ENCODE data around the gene GNAS. TPM values are rescaled to one million over a fixed set of nuclear protein-coding genes. Genes with fewer than 3 reads are reported as not detected.

GNAS gene
- 521 to 1,373 TPM (median 560 TPM) in 3 replicates for polyA plus RNA-seq
- polyA plus RNA-seq (2011; ENCODE audit: low read depth) = 345 TPM
- 1,324 and 1,529 TPM in 2 replicates for polyA plus RNA-seq (2011; cell fraction: cytosol; rRNA removed)
- polyA plus RNA-seq (2011; cell fraction: nucleus; rRNA removed) = 473 and 571 TPM in 2 replicates
- polyA plus RNA-seq (2012; ENCODE audit: low replicate concordance) = 763 and 836 TPM in 2 replicates
- polyA minus RNA-seq = 1,008 to 2,459 TPM (median 1,365 TPM) in 3 replicates
- 759 TPM for polyA minus RNA-seq (2011; cell fraction: cytosol; rRNA and poly(A)+ RNA removed)
- 166 and 235 TPM in 2 replicates for polyA minus RNA-seq (2011; cell fraction: nucleus; rRNA and poly(A)+ RNA removed)

DNA sequence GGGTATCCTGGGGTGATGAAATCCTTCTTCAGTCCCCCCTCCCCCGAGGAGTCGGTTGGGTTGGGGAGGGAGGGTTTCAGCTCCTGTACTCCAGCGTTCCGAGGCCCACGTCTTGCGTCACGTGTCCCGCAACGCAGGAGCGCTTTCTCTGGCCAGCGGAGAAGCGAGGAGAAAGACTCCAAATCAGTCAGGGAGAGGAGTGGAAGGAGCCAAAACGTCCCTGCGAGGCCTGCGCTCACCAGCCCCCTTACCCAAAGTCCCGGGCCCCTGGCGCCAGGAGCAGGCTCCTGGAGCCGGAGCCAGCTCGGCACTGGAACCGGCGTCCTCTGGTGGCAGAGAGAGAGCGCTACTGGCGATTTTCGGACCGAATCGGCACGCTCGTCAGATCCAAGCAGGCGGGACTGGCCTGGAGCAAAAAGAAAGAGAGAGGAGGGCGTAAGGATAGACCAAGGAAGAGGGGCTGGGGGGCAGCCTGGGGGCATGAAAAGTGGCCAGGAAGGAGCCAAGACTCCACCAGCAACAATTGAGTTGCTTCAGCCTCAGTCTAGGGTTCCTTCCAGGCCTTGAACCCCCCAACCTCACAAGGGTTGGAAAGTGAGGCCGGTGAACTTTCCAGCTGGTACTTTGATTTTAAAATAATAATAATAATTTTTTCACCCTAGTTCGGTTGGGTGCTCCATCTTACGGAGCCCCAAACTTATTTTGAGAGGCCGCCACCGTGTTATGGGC, at the start of gene GNAS:
TSS of gene GNAS (plus strand) at position 174 of the 729 bp plus-strand sequence.
- peaks cover 54% of the 10 kb centered on the region for H3K27me3 ChIP-seq (ENCODE audit: control insufficient read depth, extremely low read depth, insufficient read depth, low read length)
- no peaks in the 10 kb centered on the region for H3K9me1 ChIP-seq (ENCODE audit: control insufficient read depth, extremely low read depth, insufficient read depth, low read length)
- H3K36me3 ChIP-seq (ENCODE audit: control insufficient read depth in 2 of 2, extremely low read depth in 1 of 2, insufficient read depth in 2 of 2, low read length in 2 of 2) = no peaks in the 10 kb centered on the region
- H2AFZ ChIP-seq (ENCODE audit: control insufficient read depth, low read length) = no peak within 1 kb of the TSS
- no peak for DNase-seq (ENCODE audit: low read depth, low spot score)
- TF ChIP-seq, protein P1, sequence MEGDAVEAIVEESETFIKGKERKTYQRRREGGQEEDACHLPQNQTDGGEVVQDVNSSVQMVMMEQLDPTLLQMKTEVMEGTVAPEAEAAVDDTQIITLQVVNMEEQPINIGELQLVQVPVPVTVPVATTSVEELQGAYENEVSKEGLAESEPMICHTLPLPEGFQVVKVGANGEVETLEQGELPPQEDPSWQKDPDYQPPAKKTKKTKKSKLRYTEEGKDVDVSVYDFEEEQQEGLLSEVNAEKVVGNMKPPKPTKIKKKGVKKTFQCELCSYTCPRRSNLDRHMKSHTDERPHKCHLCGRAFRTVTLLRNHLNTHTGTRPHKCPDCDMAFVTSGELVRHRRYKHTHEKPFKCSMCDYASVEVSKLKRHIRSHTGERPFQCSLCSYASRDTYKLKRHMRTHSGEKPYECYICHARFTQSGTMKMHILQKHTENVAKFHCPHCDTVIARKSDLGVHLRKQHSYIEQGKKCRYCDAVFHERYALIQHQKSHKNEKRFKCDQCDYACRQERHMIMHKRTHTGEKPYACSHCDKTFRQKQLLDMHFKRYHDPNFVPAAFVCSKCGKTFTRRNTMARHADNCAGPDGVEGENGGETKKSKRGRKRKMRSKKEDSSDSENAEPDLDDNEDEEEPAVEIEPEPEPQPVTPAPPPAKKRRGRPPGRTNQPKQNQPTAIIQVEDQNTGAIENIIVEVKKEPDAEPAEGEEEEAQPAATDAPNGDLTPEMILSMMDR (optimal IDR thresholded peaks at IDR 0.05 in 1 of 3, IDR thresholded peaks at IDR 0.05 in 1 of 3, conservative IDR thresholded peaks at IDR 0.05 in 1 of 3; ENCODE audit: extremely low read depth in 1 of 3, insufficient read depth in 2 of 3, low read length in 3 of 3) = peak; percentile 56 to 85 (median 68)
- TF ChIP-seq EZH2 (IDR thresholded peaks at IDR 0.05; ENCODE audit: low read length) = no peak
- H3K9me3 ChIP-seq (ENCODE audit: control insufficient read depth, low read depth, low read length) = no peaks in the 10 kb centered on the region
- no peak for FAIRE-seq
- no peak within 1 kb of the TSS for H3K27ac ChIP-seq (ENCODE audit: control insufficient read depth, insufficient read depth, low read length)
- peak within 1 kb of the TSS; percentile 31 for H3K4me2 ChIP-seq (ENCODE audit: control insufficient read depth, extremely low read depth, insufficient read depth, low read depth, low read length)
- H3K79me2 ChIP-seq (ENCODE audit: control insufficient read depth, insufficient read depth, low read length) = no peaks in the 10 kb centered on the region
- peak within 1 kb of the TSS in 1 of 3 experiments; percentile 37 for H3K4me3 ChIP-seq (ENCODE audit: control insufficient read depth in 2 of 3, extremely low read depth in 1 of 3, insufficient read depth in 2 of 3, low read depth in 1 of 3, low read length in 3 of 3)
- no peak within 1 kb of the TSS for H3K9ac ChIP-seq (ENCODE audit: control insufficient read depth, extremely low read depth, insufficient read depth, low read length)
- H3K4me1 ChIP-seq (ENCODE audit: control insufficient read depth, extremely low read depth, insufficient read depth, low read length) = peaks cover 6% of the 10 kb centered on the region
- dilution Hi-C loops (cut with MboI; ENCODE audit: extremely low pct_ligation_motif_present, low sequenced_read_pairs) = loop anchor here (25.0 kb wide), 1 partner anchor 360 kb away; no protein-coding TSS in a partner anchor
- no peaks in the 10 kb centered on the region for H4K20me1 ChIP-seq (ENCODE audit: control insufficient read depth, extremely low read depth, insufficient read depth, low read length)

DNA sequence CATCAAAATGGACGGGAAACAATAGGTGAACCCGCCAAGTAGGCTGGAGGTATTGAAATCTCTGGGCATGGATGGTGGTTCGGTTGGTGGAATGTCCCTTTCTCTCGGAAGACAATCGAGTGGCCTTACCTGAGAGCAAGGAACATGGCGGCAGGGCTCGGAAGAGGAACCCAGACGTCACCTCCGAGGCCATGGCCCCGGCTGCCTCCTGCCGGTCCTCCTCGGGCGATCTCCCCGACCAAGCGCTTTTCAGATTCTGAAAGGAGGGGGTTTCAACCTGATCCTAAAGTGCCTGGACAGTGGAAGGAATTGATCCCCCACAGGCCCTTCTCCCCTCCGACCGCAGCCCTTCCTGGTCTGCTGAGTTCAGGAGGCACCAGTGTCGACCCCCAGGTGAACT, 49.0 kb upstream of the GNAS start:
- H3K9me1 ChIP-seq (ENCODE audit: control insufficient read depth, extremely low read depth, insufficient read depth, low read length) = no peaks in the 10 kb centered on the region
- dilution Hi-C loops (cut with MboI; ENCODE audit: extremely low pct_ligation_motif_present, low sequenced_read_pairs) = no loop called here
- no peak overlapping the region for H3K9ac ChIP-seq (ENCODE audit: control insufficient read depth, extremely low read depth, insufficient read depth, low read length)
- FAIRE-seq (no peak), DNase-seq (ENCODE audit: low read depth, low spot score) (no peak)
- no peak overlapping the region for H2AFZ ChIP-seq (ENCODE audit: control insufficient read depth, low read length)
- H3K4me2 ChIP-seq (ENCODE audit: control insufficient read depth, extremely low read depth, insufficient read depth, low read depth, low read length) = no peak overlapping the region
- peaks cover 5% of the 10 kb centered on the region for H4K20me1 ChIP-seq (ENCODE audit: control insufficient read depth, extremely low read depth, insufficient read depth, low read length)
- peaks cover 26% of the 10 kb centered on the region for H3K27me3 ChIP-seq (ENCODE audit: control insufficient read depth, extremely low read depth, insufficient read depth, low read length)
- no peaks in the 10 kb centered on the region for H3K79me2 ChIP-seq (ENCODE audit: control insufficient read depth, insufficient read depth, low read length)
- no peaks in the 10 kb centered on the region for H3K9me3 ChIP-seq (ENCODE audit: control insufficient read depth, low read depth, low read length)
- H3K4me1 ChIP-seq (ENCODE audit: control insufficient read depth, extremely low read depth, insufficient read depth, low read length) = no peaks in the 10 kb centered on the region
- no peak overlapping the region for H3K4me3 ChIP-seq (ENCODE audit: control insufficient read depth in 2 of 3, extremely low read depth in 1 of 3, insufficient read depth in 2 of 3, low read depth in 1 of 3, low read length in 3 of 3)
- no peaks in the 10 kb centered on the region for H3K36me3 ChIP-seq (ENCODE audit: control insufficient read depth in 2 of 2, extremely low read depth in 1 of 2, insufficient read depth in 2 of 2, low read length in 2 of 2)
- TF ChIP-seq, protein P1 (optimal IDR thresholded peaks at IDR 0.05 in 1 of 3, IDR thresholded peaks at IDR 0.05 in 1 of 3, conservative IDR thresholded peaks at IDR 0.05 in 1 of 3; ENCODE audit: extremely low read depth in 1 of 3, insufficient read depth in 2 of 3, low read length in 3 of 3) = no peak
- TF ChIP-seq EZH2 (IDR thresholded peaks at IDR 0.05; ENCODE audit: low read length) = no peak
- no peak overlapping the region for H3K27ac ChIP-seq (ENCODE audit: control insufficient read depth, insufficient read depth, low read length)

All from keratinocyte (primary cell).